Measurements from ENCODE around the gene RPS18. TPM values are rescaled to one million over a fixed set of nuclear protein-coding genes. Genes with fewer than 3 reads are reported as not detected.
A peak's percentile ranks its signal among the peaks of the same experiment; 100 is the strongest.

Gene RPS18
- total and polyA plus RNA-seq, 7 experiments from 2014 or later = 2,454 to 10,735 (median 3,561) TPM

GRCh38 chr6:33317669-33318425 is 46.0 kb downstream of the RPS18 start, which contains the start of gene ZBTB22:
Gene ZBTB22 (minus strand): TSS chr6:33317744. CDS start chr6:33316916, 828 bp downstream.
- peaks cover 8 to 50% (median 18%) of the 10 kb centered on the region in 5 donors for H3K36me3 Mint-ChIP-seq
- H3K4me3 Mint-ChIP-seq = peak within 1 kb of the TSS; percentile 81 to 100 (median 100)
- Histone ChIP-seq H3K36me3 (ENCODE audit: control insufficient read depth in 2 of 3, insufficient read depth in 3 of 3, low read length in 3 of 3) (peaks cover 13 to 45% (median 22%) of the 10 kb centered on the region in 3 experiments), H3K27ac (ENCODE audit: low read depth, low read length) (peak within 1 kb of the TSS; percentile 99), H3K4me1 (ENCODE audit: control insufficient read depth in 2 of 2, insufficient read depth in 2 of 2, low read length in 2 of 2) (peaks cover 59 to 62% of the 10 kb centered on the region in 2 donors), H3K9me3 (ENCODE audit: control insufficient read depth in 2 of 3, low read length in 3 of 3) (no peaks in the 10 kb centered on the region), H3K27me3 (ENCODE audit: control insufficient read depth in 2 of 2, insufficient read depth in 2 of 2, low read length in 2 of 2) (no peaks in the 10 kb centered on the region), H3K4me3 (ENCODE audit: low read length) (peak within 1 kb of the TSS; percentile 97)
- POLR2A ChIA-PET = interaction anchor here (0.6 to 4.4 kb wide), 26 partner anchors 9 to 1480 kb away, joined by 3 to 37 read pairs (median 4); partner anchors contain the start of genes B3GALT4, CUTA, HSD17B8 and PFDN6
- peak; percentile 73 for ATAC-seq
- peak; percentile 87 to 97 (median 96) for DNase-seq
- intact Hi-C loops (cut with micrococcal nuclease) = loop anchor here (1.0 to 10.0 kb wide), 7 partner anchors 29 to 917 kb away; partner anchors contain the start of genes B3GALT4 (in 1 of the 2), HMGA1 (in 1 of the 2), KIFC1 (in 1 of the 2) and PFDN6 (in 1 of the 2)
- H3K4me1 Mint-ChIP-seq = peaks cover 53 to 85% (median 75%) of the 10 kb centered on the region in 7 donors
- peaks cover 0 to 3% (median 0%) of the 10 kb centered on the region in 11 donors for H3K9me3 Mint-ChIP-seq
- H3K27me3 Mint-ChIP-seq = peaks cover 0 to 2% (median 0%) of the 10 kb centered on the region in 5 donors
- H3K27ac Mint-ChIP-seq = peak within 1 kb of the TSS; percentile 97 to 99 (median 98)
- CTCF ChIA-PET = interaction anchor here (0.6 to 1.8 kb wide), 9 partner anchors 17 to 224 kb away, joined by 3 to 9 read pairs (median 4); partner anchors contain the start of genes B3GALT4 and RGL2

GRCh38 chr6:33318426-33319073 is 46.7 kb downstream of the RPS18 start:
- Histone ChIP-seq H3K4me1 (ENCODE audit: control insufficient read depth in 2 of 2, insufficient read depth in 2 of 2, low read length in 2 of 2) (peaks cover 60 to 62% of the 10 kb centered on the region in 2 donors), H3K27ac (ENCODE audit: low read depth, low read length) (peak overlapping the region; percentile 99), H3K36me3 (ENCODE audit: control insufficient read depth in 2 of 3, insufficient read depth in 3 of 3, low read length in 3 of 3) (peaks cover 13 to 39% (median 22%) of the 10 kb centered on the region in 3 experiments), H3K27me3 (ENCODE audit: control insufficient read depth in 2 of 2, insufficient read depth in 2 of 2, low read length in 2 of 2) (no peaks in the 10 kb centered on the region), H3K9me3 (ENCODE audit: control insufficient read depth in 2 of 3, low read length in 3 of 3) (no peaks in the 10 kb centered on the region), H3K4me3 (ENCODE audit: low read length) (peak overlapping the region; percentile 97)
- DNase-seq (no peak), ATAC-seq (no peak)
- Mint-ChIP-seq H3K4me3 (peak overlapping the region; percentile 81 to 100 (median 100)), H3K27me3 (peaks cover 0 to 4% (median 0%) of the 10 kb centered on the region in 5 donors), H3K36me3 (peaks cover 8 to 44% (median 18%) of the 10 kb centered on the region in 5 donors), H3K4me1 (peaks cover 56 to 92% (median 82%) of the 10 kb centered on the region in 7 donors), H3K9me3 (peaks cover 0 to 3% (median 0%) of the 10 kb centered on the region in 11 donors), H3K27ac (peak overlapping the region; percentile 97 to 99 (median 98))
- CTCF ChIA-PET = interaction anchor here (0.6 to 1.8 kb wide), 7 partner anchors 20 to 114 kb away, joined by 3 to 8 read pairs (median 4); partner anchors contain the start of genes B3GALT4 and RGL2
- intact Hi-C loops (cut with micrococcal nuclease) = loop anchor here (5.0 to 10.0 kb wide), 2 partner anchors 214 to 916 kb away; partner anchors contain the start of gene HMGA1 (in 1 of the 2)
- POLR2A ChIA-PET = interaction anchor here (0.6 to 4.4 kb wide), 20 partner anchors 8 to 1480 kb away, joined by 3 to 37 read pairs (median 6); partner anchors contain the start of genes B3GALT4, CUTA, PFDN6 and RGL2

GRCh38 chr6:33319939-33320314 is 48.1 kb downstream of the RPS18 start:
- Mint-ChIP-seq H3K4me3 (peak overlapping the region; percentile 63 to 100 (median 90)), H3K9me3 (peaks cover 0 to 3% (median 0%) of the 10 kb centered on the region in 11 donors), H3K4me1 (peaks cover 53 to 89% (median 82%) of the 10 kb centered on the region in 7 donors), H3K36me3 (peaks cover 8 to 37% (median 18%) of the 10 kb centered on the region in 5 donors), H3K27ac (peak overlapping the region in 8 of 9 donors; percentile 43 to 97 (median 70)), H3K27me3 (peaks cover 0 to 4% (median 0%) of the 10 kb centered on the region in 5 donors)
- H3K4me1 ChIP-seq (ENCODE audit: control insufficient read depth in 2 of 2, insufficient read depth in 2 of 2, low read length in 2 of 2) = peaks cover 59 to 63% of the 10 kb centered on the region in 2 donors
- intact Hi-C loops (cut with micrococcal nuclease) = loop anchor here (5.0 to 10.0 kb wide), 2 partner anchors 212 to 915 kb away; partner anchors contain the start of gene HMGA1 (in 1 of the 2)
- DNase-seq (no peak), ATAC-seq (no peak)
- H3K27ac ChIP-seq (ENCODE audit: low read depth, low read length) = peak overlapping the region; percentile 84
- no peak overlapping the region for H3K4me3 ChIP-seq (ENCODE audit: low read length)
- no peaks in the 10 kb centered on the region for H3K27me3 ChIP-seq (ENCODE audit: control insufficient read depth in 2 of 2, insufficient read depth in 2 of 2, low read length in 2 of 2)
- no peaks in the 10 kb centered on the region for H3K9me3 ChIP-seq (ENCODE audit: control insufficient read depth in 2 of 3, low read length in 3 of 3)
- peaks cover 13 to 36% (median 22%) of the 10 kb centered on the region in 3 experiments for H3K36me3 ChIP-seq (ENCODE audit: control insufficient read depth in 2 of 3, insufficient read depth in 3 of 3, low read length in 3 of 3)
- POLR2A ChIA-PET = interaction anchor here (0.8 to 4.4 kb wide), 4 partner anchors 21 to 70 kb away, joined by 4 to 37 read pairs (median 25); partner anchors contain the start of genes B3GALT4, RGL2, RPS18 and VPS52
- CTCF ChIA-PET = interaction anchor here (1.6 kb wide), 1 partner anchor 25 kb away, joined by 8 read pairs; no protein-coding TSS in a partner anchor

- ChIA-PET CTCF (interaction anchor here (0.6 to 1.6 kb wide), 3 partner anchors 21 to 171 kb away, joined by 3 to 8 read pairs (median 3); partner anchors contain the start of gene RGL2), POLR2A (interaction anchor here (0.7 to 4.4 kb wide), 3 partner anchors 9 to 71 kb away, joined by 3 to 17 read pairs (median 4); partner anchors contain the start of gene B3GALT4)
- H3K36me3 ChIP-seq (ENCODE audit: control insufficient read depth in 2 of 3, insufficient read depth in 3 of 3, low read length in 3 of 3) = peaks cover 13 to 36% (median 22%) of the 10 kb centered on the region in 3 experiments
- peak overlapping the region in 8 of 9 donors; percentile 62 to 97 (median 74) for H3K27ac Mint-ChIP-seq
- peaks cover 8 to 37% (median 18%) of the 10 kb centered on the region in 5 donors for H3K36me3 Mint-ChIP-seq
- H3K9me3 ChIP-seq (ENCODE audit: control insufficient read depth in 2 of 3, low read length in 3 of 3) = no peaks in the 10 kb centered on the region
- H3K4me1 Mint-ChIP-seq = peaks cover 52 to 83% (median 78%) of the 10 kb centered on the region in 7 donors
- DNase-seq (no peak), ATAC-seq (no peak)
- peaks cover 0 to 3% (median 0%) of the 10 kb centered on the region in 11 donors for H3K9me3 Mint-ChIP-seq
- peaks cover 0 to 4% (median 0%) of the 10 kb centered on the region in 5 donors for H3K27me3 Mint-ChIP-seq
- H3K27ac ChIP-seq (ENCODE audit: low read depth, low read length) = peak overlapping the region; percentile 84
- H3K4me3 ChIP-seq (ENCODE audit: low read length) = no peak overlapping the region
- H3K27me3 ChIP-seq (ENCODE audit: control insufficient read depth in 2 of 2, insufficient read depth in 2 of 2, low read length in 2 of 2) = no peaks in the 10 kb centered on the region
- H3K4me1 ChIP-seq (ENCODE audit: control insufficient read depth in 2 of 2, insufficient read depth in 2 of 2, low read length in 2 of 2) = peaks cover 53 to 58% of the 10 kb centered on the region in 2 donors
- intact Hi-C loops (cut with micrococcal nuclease) = no loop called here
- H3K4me3 Mint-ChIP-seq = peak overlapping the region; percentile 81 to 100 (median 94)
Observed at GRCh38 chr6:33320315-33321181, 48.7 kb downstream of the RPS18 start.

DNA sequence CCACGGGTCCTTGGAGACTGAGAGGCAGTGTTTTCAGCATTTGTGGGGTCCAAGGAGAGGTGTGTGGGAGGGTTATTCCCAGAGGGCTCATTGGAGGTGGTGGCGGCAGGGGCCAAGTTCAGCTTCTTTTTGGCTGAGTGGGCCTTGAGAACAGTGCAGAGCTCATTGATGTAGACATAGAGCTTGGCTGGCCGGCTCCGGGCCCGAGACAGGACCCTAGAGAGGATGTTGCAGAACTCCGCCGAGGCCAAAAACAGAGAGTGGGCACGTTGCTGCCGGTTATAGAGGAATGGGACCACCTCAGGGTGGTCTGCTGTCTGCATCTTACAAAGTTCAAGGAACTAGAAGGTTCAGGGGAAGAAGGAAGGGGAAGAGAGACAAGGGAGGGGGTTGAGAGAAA is 49.4 kb downstream of the RPS18 start:
- intact Hi-C loops (cut with micrococcal nuclease) = no loop called here
- peaks cover 53 to 54% of the 10 kb centered on the region in 2 donors for H3K4me1 ChIP-seq (ENCODE audit: control insufficient read depth in 2 of 2, insufficient read depth in 2 of 2, low read length in 2 of 2)
- CTCF ChIA-PET = interaction anchor here (0.6 to 1.6 kb wide), 3 partner anchors 22 to 170 kb away, joined by 3 to 8 read pairs (median 3); partner anchors contain the start of gene RGL2
- H3K27me3 ChIP-seq (ENCODE audit: control insufficient read depth in 2 of 2, insufficient read depth in 2 of 2, low read length in 2 of 2) = no peaks in the 10 kb centered on the region
- H3K27ac Mint-ChIP-seq = peak overlapping the region in 7 of 9 donors; percentile 40 to 89 (median 76)
- peaks cover 0 to 4% (median 0%) of the 10 kb centered on the region in 5 donors for H3K27me3 Mint-ChIP-seq
- H3K4me3 Mint-ChIP-seq = peak overlapping the region; percentile 81 to 100 (median 90)
- POLR2A ChIA-PET = interaction anchor here (0.7 to 4.4 kb wide), 2 partner anchors 9 to 72 kb away, joined by 3 to 17 read pairs; no protein-coding TSS in a partner anchor
- peaks cover 47 to 80% (median 73%) of the 10 kb centered on the region in 7 donors for H3K4me1 Mint-ChIP-seq
- peaks cover 13 to 36% (median 22%) of the 10 kb centered on the region in 3 experiments for H3K36me3 ChIP-seq (ENCODE audit: control insufficient read depth in 2 of 3, insufficient read depth in 3 of 3, low read length in 3 of 3)
- H3K27ac ChIP-seq (ENCODE audit: low read depth, low read length) = peak overlapping the region; percentile 84
- no peaks in the 10 kb centered on the region for H3K9me3 ChIP-seq (ENCODE audit: control insufficient read depth in 2 of 3, low read length in 3 of 3)
- peaks cover 0 to 3% (median 0%) of the 10 kb centered on the region in 11 donors for H3K9me3 Mint-ChIP-seq
- peak overlapping the region; percentile 64 for H3K4me3 ChIP-seq (ENCODE audit: low read length)
- DNase-seq (no peak), ATAC-seq (no peak)
- H3K36me3 Mint-ChIP-seq = peaks cover 8 to 37% (median 18%) of the 10 kb centered on the region in 5 donors
